PFSK-1 (cell line): ENCODE results near the gene KIAA0319L.

Experiments used
- FOXP2 ChIP-seq: optimal IDR thresholded peaks from 2 replicates; pipeline ENCODE3; 2011; ENCODE audit warnings: borderline replicate concordance, control low read depth, inconsistent platforms; ENCODE audit not compliant: insufficient read depth; ENCODE audit errors: extremely low read length, extremely low read depth
- POLR2AphosphoS5 ChIP-seq: IDR thresholded peaks from 2 replicates; pipeline ENCODE4 v1.6.1; 2012; ENCODE audit warnings: low read depth, mild to moderate bottlenecking, control low read depth, low read length, moderate library complexity
- SIN3A ChIP-seq: IDR thresholded peaks from 2 replicates; pipeline ENCODE4 v1.6.1; 2012; ENCODE audit warnings: mild to moderate bottlenecking, low read length, moderate library complexity, borderline replicate concordance; ENCODE audit not compliant: insufficient read depth
- TAF1 ChIP-seq: IDR thresholded peaks from 2 replicates; pipeline ENCODE4 v1.6.1; 2012; ENCODE audit warnings: low read length, control low read depth, borderline replicate concordance; ENCODE audit not compliant: insufficient read depth
- TF ChIP-seq, protein P1 (sequence below), 2 experiments: IDR thresholded peaks; 2 replicates each; pipeline versions ENCODE4 v1.6.1 to v1.8.0; 2011 to 2012; ENCODE audit warnings: low read depth in 2 of 2, low read length in 2 of 2, control low read depth in 1 of 2, inconsistent platforms in 1 of 2, mild to moderate bottlenecking in 1 of 2, moderate library complexity in 1 of 2; ENCODE audit not compliant: insufficient read depth in 1 of 2

The KIAA0319L gene

DNA sequence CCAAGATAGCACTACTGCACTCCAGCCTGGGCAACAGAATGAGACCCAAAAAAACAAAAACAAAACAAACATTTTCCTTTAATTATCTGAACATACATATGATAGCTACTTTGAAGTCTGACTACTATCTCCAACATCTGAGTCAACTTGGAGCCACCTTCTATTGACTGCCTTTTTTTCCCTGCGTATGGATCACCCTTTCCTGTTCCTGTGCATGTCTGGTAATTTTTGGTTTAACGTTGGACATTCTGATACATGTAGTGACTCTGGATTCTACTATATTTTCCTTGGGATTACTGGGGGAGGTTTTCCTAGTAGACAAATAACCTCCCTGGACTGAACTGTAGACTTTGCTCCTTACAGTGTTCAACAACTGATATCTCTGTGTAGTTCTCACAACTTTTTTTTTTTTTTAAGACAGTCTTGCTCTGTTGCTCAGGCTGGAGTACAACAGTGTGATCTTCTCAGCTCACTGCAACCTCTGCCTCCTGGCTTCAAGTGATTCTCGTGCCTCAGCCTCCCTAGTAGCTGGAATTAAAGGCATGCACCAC, 70.3 kb downstream of the KIAA0319L start:
- TF ChIP-seq FOXP2 (no peak), TAF1 (no peak), POLR2AphosphoS5 (no peak), SIN3A (no peak)
- TF ChIP-seq, protein P1, sequence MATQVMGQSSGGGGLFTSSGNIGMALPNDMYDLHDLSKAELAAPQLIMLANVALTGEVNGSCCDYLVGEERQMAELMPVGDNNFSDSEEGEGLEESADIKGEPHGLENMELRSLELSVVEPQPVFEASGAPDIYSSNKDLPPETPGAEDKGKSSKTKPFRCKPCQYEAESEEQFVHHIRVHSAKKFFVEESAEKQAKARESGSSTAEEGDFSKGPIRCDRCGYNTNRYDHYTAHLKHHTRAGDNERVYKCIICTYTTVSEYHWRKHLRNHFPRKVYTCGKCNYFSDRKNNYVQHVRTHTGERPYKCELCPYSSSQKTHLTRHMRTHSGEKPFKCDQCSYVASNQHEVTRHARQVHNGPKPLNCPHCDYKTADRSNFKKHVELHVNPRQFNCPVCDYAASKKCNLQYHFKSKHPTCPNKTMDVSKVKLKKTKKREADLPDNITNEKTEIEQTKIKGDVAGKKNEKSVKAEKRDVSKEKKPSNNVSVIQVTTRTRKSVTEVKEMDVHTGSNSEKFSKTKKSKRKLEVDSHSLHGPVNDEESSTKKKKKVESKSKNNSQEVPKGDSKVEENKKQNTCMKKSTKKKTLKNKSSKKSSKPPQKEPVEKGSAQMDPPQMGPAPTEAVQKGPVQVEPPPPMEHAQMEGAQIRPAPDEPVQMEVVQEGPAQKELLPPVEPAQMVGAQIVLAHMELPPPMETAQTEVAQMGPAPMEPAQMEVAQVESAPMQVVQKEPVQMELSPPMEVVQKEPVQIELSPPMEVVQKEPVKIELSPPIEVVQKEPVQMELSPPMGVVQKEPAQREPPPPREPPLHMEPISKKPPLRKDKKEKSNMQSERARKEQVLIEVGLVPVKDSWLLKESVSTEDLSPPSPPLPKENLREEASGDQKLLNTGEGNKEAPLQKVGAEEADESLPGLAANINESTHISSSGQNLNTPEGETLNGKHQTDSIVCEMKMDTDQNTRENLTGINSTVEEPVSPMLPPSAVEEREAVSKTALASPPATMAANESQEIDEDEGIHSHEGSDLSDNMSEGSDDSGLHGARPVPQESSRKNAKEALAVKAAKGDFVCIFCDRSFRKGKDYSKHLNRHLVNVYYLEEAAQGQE (IDR thresholded peaks at IDR 0.05; ENCODE audit: insufficient read depth in 1 of 2, low read depth in 2 of 2, low read length in 2 of 2), result no peak

DNA sequence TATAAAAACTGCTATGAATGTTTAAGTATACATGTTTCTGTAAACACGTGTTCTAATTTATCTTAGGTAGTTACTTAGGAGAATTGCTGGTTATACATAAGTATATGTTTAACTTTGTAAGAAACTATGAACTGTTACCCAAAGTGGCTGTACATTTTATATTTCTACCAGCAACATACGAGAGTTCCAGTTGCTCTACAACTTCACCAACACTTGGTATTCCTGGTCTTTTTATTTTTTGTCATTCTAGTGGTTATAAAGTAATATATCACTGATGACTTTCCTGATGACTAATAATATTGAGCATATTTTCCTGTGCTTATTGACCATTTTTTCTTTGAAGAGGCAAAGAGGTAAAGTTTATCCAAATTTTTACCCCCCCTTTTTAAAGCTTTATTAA, 76.0 kb downstream of the KIAA0319L start:
- no peak for TF ChIP-seq FOXP2
- TF ChIP-seq, protein P1 (IDR thresholded peaks at IDR 0.05; ENCODE audit: insufficient read depth in 1 of 2, low read depth in 2 of 2, low read length in 2 of 2), result no peak
- TF ChIP-seq SIN3A, result no peak
- TF ChIP-seq TAF1, result no peak
- TF ChIP-seq POLR2AphosphoS5, result no peak

DNA sequence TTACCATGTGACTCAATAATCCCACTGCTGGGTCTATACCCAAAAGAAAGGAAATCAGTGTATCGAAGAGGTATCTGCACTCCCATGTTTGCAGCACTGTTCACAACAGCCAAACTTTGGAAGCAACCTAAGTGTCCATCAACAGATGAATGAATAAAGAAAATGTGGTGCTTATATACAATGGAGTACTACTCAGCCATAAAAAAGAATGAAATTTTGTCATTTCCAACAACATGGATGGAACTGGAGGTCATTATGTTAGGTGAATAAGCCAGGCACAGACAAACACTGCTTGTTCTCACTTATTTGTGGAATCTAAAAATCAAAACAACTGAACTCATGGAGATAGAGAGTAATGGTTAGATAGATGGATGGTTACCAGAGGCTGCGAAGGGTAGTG, 79.3 kb downstream of the KIAA0319L start:
- TF ChIP-seq POLR2AphosphoS5, result no peak
- TF ChIP-seq, protein P1 (IDR thresholded peaks at IDR 0.05; ENCODE audit: insufficient read depth in 1 of 2, low read depth in 2 of 2, low read length in 2 of 2), result no peak
- no peak for TF ChIP-seq SIN3A
- no peak for TF ChIP-seq FOXP2
- TF ChIP-seq TAF1, result no peak

DNA sequence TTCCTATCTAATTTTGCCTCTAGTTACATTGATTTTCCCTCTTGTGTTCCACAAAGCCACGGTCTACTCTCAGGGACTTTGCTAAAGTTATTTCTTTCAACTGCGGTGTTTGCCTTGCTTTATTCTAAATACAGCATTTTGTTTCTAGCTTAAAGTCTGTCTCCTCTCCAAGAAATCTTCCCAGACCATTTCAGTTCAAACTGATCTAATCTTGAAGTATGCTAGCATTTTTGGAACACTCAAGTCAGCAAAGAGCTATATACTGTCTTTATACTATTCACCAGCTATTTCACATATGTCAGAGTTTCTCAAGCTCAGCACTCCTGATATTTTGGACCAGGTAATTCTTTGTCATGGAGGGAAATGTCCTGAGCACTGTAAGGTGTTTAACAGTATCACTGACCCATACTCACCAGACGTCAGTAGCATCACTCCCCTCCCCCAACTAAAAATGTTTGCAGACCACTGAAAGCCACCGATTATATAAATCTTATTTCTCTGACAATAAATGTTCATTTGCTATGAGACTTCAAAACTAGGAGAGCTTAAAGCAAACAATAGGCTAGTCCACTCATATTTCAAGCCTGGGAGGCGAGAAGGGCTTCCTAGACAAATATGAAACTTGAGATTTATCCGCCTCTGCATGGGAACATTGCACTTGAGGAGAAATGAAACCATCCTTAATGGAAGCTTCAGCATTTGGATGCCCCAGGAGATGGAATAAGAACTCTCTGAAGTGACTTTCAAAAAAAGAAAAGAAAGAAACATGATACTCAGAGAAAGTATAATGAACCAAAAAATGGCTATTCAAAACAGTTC, 81.1 kb downstream of the KIAA0319L start:
- TF ChIP-seq TAF1 (no peak), POLR2AphosphoS5 (no peak), SIN3A (no peak), FOXP2 (no peak)
- TF ChIP-seq, protein P1 (IDR thresholded peaks at IDR 0.05; ENCODE audit: insufficient read depth in 1 of 2, low read depth in 2 of 2, low read length in 2 of 2), result no peak
